ENCODE data around the gene FSCN2. TPM values are rescaled to one million over a fixed set of nuclear protein-coding genes. Genes with fewer than 3 reads are reported as not detected.

Gene FSCN2
- total RNA-seq, 2 donors from 2014 or later: 7.0 to 13.5 TPM

DNA sequence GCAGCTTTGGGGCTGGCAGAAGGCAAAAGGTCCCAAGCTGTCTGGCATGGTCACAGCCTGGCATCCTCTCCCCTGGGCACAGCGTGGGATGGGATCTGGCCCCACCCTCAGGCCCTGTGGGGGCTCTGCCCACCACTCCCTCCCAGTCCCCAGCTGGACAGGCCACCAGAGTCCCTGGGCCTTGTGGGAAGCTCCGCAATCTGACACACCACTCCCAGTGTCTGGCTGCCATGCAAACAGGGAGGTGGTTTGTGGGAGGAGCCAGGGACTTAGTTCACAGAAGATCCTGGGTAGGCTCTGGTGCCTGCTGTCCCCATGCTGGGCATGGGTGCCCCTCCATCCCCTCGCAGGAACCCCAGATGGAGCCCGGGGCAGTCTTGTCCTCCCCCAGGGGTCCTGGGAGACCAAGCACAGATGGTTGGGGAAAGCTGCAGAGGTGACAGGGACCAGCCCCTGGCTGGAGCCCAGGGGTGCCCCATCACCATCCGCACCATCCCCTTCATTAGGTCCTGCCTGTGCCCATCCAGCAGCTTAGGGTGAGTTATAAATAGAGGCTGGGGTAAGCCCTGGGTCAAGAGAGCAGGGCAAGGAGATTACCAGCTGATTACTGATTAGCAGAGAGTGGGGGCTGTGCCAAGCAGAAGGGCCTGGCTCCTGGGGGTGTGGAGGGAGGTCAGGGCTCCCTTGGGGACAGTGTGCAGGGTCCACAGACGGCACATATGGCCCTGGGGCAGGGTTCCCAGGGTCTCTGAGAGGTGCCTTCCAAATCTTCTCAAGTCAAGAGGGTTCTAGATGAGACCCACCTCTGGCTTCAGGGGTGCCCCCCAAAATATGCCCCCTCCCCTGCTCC is 6.2 kb downstream of the FSCN2 start:
- 69 to 100% methylated on average over 1 to 6 of the region's 6 CpGs for WGBS, 2 donors
- TF ChIP-seq, protein P1, sequence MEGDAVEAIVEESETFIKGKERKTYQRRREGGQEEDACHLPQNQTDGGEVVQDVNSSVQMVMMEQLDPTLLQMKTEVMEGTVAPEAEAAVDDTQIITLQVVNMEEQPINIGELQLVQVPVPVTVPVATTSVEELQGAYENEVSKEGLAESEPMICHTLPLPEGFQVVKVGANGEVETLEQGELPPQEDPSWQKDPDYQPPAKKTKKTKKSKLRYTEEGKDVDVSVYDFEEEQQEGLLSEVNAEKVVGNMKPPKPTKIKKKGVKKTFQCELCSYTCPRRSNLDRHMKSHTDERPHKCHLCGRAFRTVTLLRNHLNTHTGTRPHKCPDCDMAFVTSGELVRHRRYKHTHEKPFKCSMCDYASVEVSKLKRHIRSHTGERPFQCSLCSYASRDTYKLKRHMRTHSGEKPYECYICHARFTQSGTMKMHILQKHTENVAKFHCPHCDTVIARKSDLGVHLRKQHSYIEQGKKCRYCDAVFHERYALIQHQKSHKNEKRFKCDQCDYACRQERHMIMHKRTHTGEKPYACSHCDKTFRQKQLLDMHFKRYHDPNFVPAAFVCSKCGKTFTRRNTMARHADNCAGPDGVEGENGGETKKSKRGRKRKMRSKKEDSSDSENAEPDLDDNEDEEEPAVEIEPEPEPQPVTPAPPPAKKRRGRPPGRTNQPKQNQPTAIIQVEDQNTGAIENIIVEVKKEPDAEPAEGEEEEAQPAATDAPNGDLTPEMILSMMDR (IDR thresholded peaks at IDR 0.05): no peak
- TF ChIP-seq POLR2A (IDR thresholded peaks at IDR 0.05): no peak
- ATAC-seq (no peak), DNase-seq (no peak)
- Histone ChIP-seq H3K4me1 (peaks cover 48% of the 10 kb centered on the region), H3K36me3 (replicated peaks in 1 of 2; ENCODE audit: insufficient read depth in 1 of 2, low read depth in 2 of 2) (no peaks in the 10 kb centered on the region), H3K4me3 (no peak overlapping the region), H3K27me3 (no peaks in the 10 kb centered on the region), H3K9me3 (no peaks in the 10 kb centered on the region), H3K27ac (no peak overlapping the region)
- intact Hi-C loops (cut with DNase I): no loop called here

DNA sequence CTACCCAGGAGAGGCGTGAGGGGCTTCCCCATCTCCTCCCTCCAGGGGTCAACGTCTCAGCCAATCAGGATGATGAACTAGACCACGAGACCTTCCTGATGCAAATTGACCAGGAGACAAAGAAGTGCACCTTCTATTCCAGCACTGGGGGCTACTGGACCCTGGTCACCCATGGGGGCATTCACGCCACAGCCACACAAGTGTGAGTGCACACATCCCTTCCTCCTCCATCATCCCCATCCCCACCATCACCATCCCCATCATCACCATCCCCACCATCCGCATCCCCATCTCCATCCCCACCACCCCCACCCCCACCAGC is 6.8 kb downstream of the FSCN2 start:
- WGBS, 2 donors: 85% methylated on average over 5 of the region's 5 CpGs

DNA sequence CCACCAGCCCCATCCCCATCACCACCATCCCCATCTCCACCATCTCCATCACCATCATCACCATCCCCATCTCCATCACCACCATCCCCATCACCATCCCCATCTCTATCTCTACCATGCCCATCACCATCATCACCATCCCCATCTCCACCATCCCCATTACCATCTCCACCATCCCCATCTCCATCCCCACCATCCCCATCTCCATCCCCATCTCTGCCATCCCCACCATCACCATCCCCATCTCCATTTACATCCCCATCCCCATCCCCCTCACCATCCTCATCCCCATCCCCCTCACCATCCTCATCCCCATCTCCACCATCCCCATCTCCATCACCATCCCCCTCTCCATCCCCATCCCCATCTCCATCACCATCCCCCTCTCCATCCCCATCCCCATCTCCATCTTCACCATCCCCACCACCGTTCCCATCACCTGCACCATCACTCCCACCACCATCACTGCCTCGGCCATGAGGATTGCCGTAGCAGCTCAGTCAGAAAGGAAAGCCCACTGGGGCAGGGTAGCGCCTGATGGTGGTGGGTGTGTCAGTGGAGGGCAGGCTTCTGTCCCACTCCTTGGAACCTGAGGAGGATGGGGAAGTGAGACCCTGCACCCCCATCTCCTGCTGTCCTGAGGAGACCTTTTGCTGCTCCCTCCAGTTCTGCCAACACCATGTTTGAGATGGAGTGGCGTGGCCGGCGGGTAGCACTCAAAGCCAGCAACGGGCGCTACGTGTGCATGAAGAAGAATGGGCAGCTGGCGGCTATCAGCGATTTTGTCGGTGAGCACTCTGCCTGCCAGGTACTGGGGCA is 7.5 kb downstream of the FSCN2 start:
- ATAC-seq (no peak), DNase-seq (no peak)
- H3K9me3 ChIP-seq: no peaks in the 10 kb centered on the region
- peaks cover 0 to 2% of the 10 kb centered on the region in 2 donors for H3K36me3 ChIP-seq (replicated peaks in 1 of 2; ENCODE audit: insufficient read depth in 1 of 2, low read depth in 2 of 2)
- TF ChIP-seq, protein P1 (IDR thresholded peaks at IDR 0.05): no peak
- no peak for TF ChIP-seq POLR2A (IDR thresholded peaks at IDR 0.05)
- intact Hi-C loops (cut with DNase I): no loop called here
- H3K27ac ChIP-seq: peak overlapping the region; percentile 75 to 91 (median 90)
- H3K4me1 ChIP-seq: peaks cover 47% of the 10 kb centered on the region
- H3K27me3 ChIP-seq: no peaks in the 10 kb centered on the region
- no peak overlapping the region for H3K4me3 ChIP-seq
- WGBS, 2 donors: 0 to 36% methylated on average over 8 to 13 of the region's 13 CpGs

More for the DNA sequence above, 6.8 kb downstream of the FSCN2 start:
- ATAC-seq (no peak), DNase-seq (no peak)
- Histone ChIP-seq H3K27me3 (no peaks in the 10 kb centered on the region), H3K4me3 (no peak overlapping the region), H3K27ac (no peak overlapping the region), H3K9me3 (no peaks in the 10 kb centered on the region), H3K4me1 (peaks cover 47% of the 10 kb centered on the region), H3K36me3 (replicated peaks in 1 of 2; ENCODE audit: insufficient read depth in 1 of 2, low read depth in 2 of 2) (no peaks in the 10 kb centered on the region)
- TF ChIP-seq POLR2A (IDR thresholded peaks at IDR 0.05): no peak
- TF ChIP-seq, protein P1 (IDR thresholded peaks at IDR 0.05): no peak
- intact Hi-C loops (cut with DNase I): no loop called here

DNA sequence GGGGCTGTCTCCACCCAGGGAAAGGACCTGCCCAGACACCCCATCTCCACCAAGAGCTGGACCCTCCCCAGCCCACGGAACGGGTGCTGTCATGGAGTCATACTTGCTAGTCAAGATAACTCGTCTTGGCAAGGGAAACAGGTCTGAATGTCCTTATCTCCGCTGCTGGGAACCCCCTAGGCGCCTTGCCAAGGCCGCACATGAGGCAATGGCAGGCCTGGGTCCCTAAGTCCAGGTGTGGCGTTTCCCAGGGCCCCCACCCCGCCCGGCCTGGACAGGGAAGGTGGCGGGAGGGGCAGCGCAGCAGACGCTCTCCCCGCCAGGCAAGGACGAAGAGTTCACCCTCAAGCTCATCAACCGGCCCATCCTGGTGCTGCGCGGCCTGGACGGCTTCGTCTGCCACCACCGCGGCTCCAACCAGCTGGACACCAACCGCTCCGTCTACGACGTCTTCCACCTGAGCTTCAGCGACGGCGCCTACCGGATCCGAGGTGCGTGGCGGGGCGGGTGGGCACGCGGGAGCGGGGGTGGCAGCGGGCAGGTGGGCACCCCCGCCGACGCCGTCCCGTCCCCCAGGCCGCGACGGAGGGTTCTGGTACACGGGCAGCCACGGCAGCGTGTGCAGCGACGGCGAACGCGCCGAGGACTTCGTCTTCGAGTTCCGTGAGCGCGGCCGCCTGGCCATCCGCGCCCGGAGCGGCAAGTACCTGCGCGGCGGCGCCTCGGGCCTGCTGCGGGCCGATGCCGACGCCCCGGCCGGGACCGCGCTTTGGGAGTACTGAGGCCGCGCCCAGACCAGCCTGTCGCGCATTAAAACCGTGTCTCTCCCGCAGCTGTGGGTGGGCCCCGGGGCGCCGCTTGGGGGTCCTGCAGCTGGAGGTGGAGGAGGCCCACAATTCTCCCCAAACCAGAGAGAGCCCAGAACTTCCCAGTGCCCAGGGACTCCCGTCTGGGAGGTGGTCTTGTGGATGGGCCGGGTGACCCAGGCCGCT is 8.4 kb downstream of the FSCN2 start:
- no peaks in the 10 kb centered on the region for H3K9me3 ChIP-seq
- peak; percentile 97 to 99 (median 98) for DNase-seq
- peak; percentile 52 to 79 (median 74) for TF ChIP-seq POLR2A (IDR thresholded peaks at IDR 0.05)
- TF ChIP-seq, protein P1 (IDR thresholded peaks at IDR 0.05): peak in 1 of 7 experiments; percentile 8
- WGBS, 2 donors: 10 to 13% methylated on average over 3 to 85 of the region's 89 CpGs
- no peak overlapping the region for H3K4me3 ChIP-seq
- H3K36me3 ChIP-seq (replicated peaks in 1 of 2; ENCODE audit: insufficient read depth in 1 of 2, low read depth in 2 of 2): peaks cover 0 to 6% of the 10 kb centered on the region in 2 donors
- H3K27ac ChIP-seq: peak overlapping the region; percentile 75 to 91 (median 90)
- H3K27me3 ChIP-seq: no peaks in the 10 kb centered on the region
- ATAC-seq: peak; percentile 75
- peaks cover 47% of the 10 kb centered on the region for H3K4me1 ChIP-seq
- intact Hi-C loops (cut with DNase I): no loop called here

Measured in body of pancreas (tissue), 4 donors.